OCI-LY1 (cell line): ENCODE results near the gene TPH2.

Experiments used
- EZH2 ChIP-seq: fragments of 200-600 bp; sonication (generic), shearing (Covaris generic); IDR thresholded peaks from 2 replicates; pipeline ENCODE4 v1.8.0; 2017; ENCODE audit warnings: borderline replicate concordance, mixed run types, mild to moderate bottlenecking, antibody characterized with exemption, low read length, moderate library complexity, mixed read lengths
- TF ChIP-seq, protein P1 (sequence below): fragments of 200-600 bp; sonication (generic), shearing (Covaris generic); IDR thresholded peaks from 2 replicates; pipeline ENCODE4 v1.5.1; 2017; ENCODE audit warnings: mild to moderate bottlenecking, antibody characterized with exemption, low read length, moderate library complexity, mixed read lengths

DNA sequence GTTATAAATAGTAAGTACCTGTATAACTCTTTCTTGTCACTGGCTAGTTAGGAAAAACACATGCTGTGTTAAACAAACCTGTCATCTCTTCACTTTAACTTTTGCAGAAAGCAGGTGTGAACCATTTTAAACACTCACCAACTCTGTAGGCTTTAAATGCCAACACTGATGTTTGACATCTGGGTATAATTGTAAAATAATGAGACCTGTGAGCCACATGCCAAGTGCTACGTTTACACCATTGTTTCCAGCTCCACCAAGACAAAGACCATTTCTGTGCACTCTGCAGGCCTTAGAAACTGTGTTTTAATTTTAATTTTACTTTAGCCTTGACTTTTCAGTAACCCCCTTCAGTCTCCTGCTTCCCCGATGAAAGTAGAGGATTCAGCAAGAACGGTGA, 11.0 kb downstream of the TPH2 start:
- TF ChIP-seq, protein P1, sequence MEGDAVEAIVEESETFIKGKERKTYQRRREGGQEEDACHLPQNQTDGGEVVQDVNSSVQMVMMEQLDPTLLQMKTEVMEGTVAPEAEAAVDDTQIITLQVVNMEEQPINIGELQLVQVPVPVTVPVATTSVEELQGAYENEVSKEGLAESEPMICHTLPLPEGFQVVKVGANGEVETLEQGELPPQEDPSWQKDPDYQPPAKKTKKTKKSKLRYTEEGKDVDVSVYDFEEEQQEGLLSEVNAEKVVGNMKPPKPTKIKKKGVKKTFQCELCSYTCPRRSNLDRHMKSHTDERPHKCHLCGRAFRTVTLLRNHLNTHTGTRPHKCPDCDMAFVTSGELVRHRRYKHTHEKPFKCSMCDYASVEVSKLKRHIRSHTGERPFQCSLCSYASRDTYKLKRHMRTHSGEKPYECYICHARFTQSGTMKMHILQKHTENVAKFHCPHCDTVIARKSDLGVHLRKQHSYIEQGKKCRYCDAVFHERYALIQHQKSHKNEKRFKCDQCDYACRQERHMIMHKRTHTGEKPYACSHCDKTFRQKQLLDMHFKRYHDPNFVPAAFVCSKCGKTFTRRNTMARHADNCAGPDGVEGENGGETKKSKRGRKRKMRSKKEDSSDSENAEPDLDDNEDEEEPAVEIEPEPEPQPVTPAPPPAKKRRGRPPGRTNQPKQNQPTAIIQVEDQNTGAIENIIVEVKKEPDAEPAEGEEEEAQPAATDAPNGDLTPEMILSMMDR: no peak
- TF ChIP-seq EZH2: no peak
